C4-2B (cell line): ENCODE measurements around the gene GNAT3.

Experiments
- ZFX ChIP-seq: fragments of 450-650 bp; IDR thresholded peaks from 2 replicates; pipeline ENCODE4 v1.6.1; 2017
- TF ChIP-seq, protein P1 (sequence below): fragments of 450-650 bp; conservative IDR thresholded peaks from 2 replicates; pipeline ENCODE4 v1.5.1; 2017; ENCODE audit warnings: mild to moderate bottlenecking

DNA sequence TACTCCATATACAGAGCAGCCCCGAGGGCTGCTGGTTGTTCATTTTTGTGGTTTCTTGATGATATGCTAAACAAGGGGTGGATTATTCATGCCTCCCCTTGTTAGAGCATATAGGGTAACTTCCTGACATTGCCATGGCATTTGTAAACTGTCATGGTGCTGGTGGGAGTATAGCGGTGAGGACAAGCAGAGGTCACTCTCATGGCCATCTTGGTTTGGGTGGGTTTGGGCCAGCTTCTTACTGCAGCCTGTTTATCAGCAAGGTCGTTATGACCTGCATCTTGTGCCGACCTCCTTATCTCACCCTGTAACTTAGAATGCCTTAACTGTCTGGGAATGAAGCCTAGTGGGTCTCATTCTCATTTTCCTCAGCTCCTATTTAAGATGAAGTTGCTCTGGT, 31.3 kb downstream of the GNAT3 start:
- TF ChIP-seq, protein P1, sequence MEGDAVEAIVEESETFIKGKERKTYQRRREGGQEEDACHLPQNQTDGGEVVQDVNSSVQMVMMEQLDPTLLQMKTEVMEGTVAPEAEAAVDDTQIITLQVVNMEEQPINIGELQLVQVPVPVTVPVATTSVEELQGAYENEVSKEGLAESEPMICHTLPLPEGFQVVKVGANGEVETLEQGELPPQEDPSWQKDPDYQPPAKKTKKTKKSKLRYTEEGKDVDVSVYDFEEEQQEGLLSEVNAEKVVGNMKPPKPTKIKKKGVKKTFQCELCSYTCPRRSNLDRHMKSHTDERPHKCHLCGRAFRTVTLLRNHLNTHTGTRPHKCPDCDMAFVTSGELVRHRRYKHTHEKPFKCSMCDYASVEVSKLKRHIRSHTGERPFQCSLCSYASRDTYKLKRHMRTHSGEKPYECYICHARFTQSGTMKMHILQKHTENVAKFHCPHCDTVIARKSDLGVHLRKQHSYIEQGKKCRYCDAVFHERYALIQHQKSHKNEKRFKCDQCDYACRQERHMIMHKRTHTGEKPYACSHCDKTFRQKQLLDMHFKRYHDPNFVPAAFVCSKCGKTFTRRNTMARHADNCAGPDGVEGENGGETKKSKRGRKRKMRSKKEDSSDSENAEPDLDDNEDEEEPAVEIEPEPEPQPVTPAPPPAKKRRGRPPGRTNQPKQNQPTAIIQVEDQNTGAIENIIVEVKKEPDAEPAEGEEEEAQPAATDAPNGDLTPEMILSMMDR, result no peak
- TF ChIP-seq ZFX, result no peak
